Upper lobe of right lung (tissue), 1 donor: ENCODE results near the gene ATG7. TPM values are rescaled to one million over a fixed set of nuclear protein-coding genes. Genes with fewer than 3 reads are reported as not detected.

ENCODE experiments used
- ATAC-seq: fragments of 200-7000 bp; cut with Tn5 transposase; one replicate; pipeline ENCODE4 v1.9.1; 2020; ENCODE audit warnings: mild to moderate bottlenecking, moderate library complexity
- DNase-seq: peaks from one replicate; pipeline ENCODE4 v3.0.0-alpha.2; 2020
- H3K27ac ChIP-seq: fragments of 200-600 bp; one replicate; pipeline ENCODE4 v1.8.0; 2022
- H3K27me3 ChIP-seq: fragments of 200-600 bp; one replicate; pipeline ENCODE4 v1.8.0; 2022; ENCODE audit warnings: mild to moderate bottlenecking
- H3K36me3 ChIP-seq: fragments of 200-600 bp; one replicate; pipeline ENCODE4 v1.8.0; 2022
- H3K4me1 ChIP-seq: fragments of 200-600 bp; one replicate; pipeline ENCODE4 v1.8.0; 2022
- H3K4me3 ChIP-seq: fragments of 200-600 bp; one replicate; pipeline ENCODE4 v1.8.0; 2022; ENCODE audit warnings: mild to moderate bottlenecking
- H3K9me3 ChIP-seq: fragments of 200-600 bp; one replicate; pipeline ENCODE4 v1.8.0; 2022
- CTCF ChIP-seq: fragments of 200-600 bp; IDR thresholded peaks from one replicate; pipeline ENCODE4 v1.8.0; 2022; ENCODE audit warnings: antibody characterized with exemption
- intact Hi-C: fragments of 100-400 bp; cut with DNase I; formaldehyde crosslinking; loops from one replicate; pipeline ENCODE4 v1.11.0; 2022
- total RNA-seq: library from RNA; stranded (reverse); fragmentation: NEBNext Ultra II Directional; extraction: Animal tissue kit (Norgen Biotek cat#: 25700); gene quantifications from one replicate; pipeline ENCODE4 v1.2.1, GENCODE V29; 2021
- donor health status: DM: no; HTN: yes; CAD: no; lungs with severe emphysema.

Gene ATG7
- total RNA-seq, 1 donor from 2014 or later, result 49.9 TPM

GRCh38 chr3:11323813-11324212 is 51.6 kb downstream of the ATG7 start:
- no peak for TF ChIP-seq CTCF
- intact Hi-C loops, result no loop called here
- Histone ChIP-seq H3K4me1 (no peaks in the 10 kb centered on the region), H3K36me3 (peaks cover 70% of the 10 kb centered on the region), H3K27ac (no peak overlapping the region), H3K27me3 (no peaks in the 10 kb centered on the region), H3K4me3 (no peak overlapping the region), H3K9me3 (no peaks in the 10 kb centered on the region)
- DNase-seq (no peak), ATAC-seq (no peak)

- Histone ChIP-seq H3K27me3 (no peaks in the 10 kb centered on the region), H3K9me3 (no peaks in the 10 kb centered on the region), H3K36me3 (peaks cover 46% of the 10 kb centered on the region), H3K27ac (no peak overlapping the region), H3K4me1 (no peaks in the 10 kb centered on the region), H3K4me3 (no peak overlapping the region)
- intact Hi-C loops, result no loop called here
- no peak for ATAC-seq
- DNase-seq, result no peak
- no peak for TF ChIP-seq CTCF
These were observed 55.4 kb downstream of the ATG7 start for GRCh38 chr3:11327619-11328018.

- DNase-seq (no peak), ATAC-seq (no peak)
- no peaks in the 10 kb centered on the region for H3K27me3 ChIP-seq
- intact Hi-C loops, result no loop called here
- TF ChIP-seq CTCF, result no peak
- no peak overlapping the region for H3K27ac ChIP-seq
- H3K4me1 ChIP-seq, result no peaks in the 10 kb centered on the region
- H3K36me3 ChIP-seq, result peaks cover 46% of the 10 kb centered on the region
- H3K9me3 ChIP-seq, result no peaks in the 10 kb centered on the region
- H3K4me3 ChIP-seq, result no peak overlapping the region
These were observed 56.2 kb downstream of the ATG7 start for GRCh38 chr3:11328196-11328945.

- no peak for TF ChIP-seq CTCF
- peaks cover 41% of the 10 kb centered on the region for H3K36me3 ChIP-seq
These were observed 57.6 kb downstream of the ATG7 start for GRCh38 chr3:11329777-11330176.

GRCh38 chr3:11331101-11331500 is 58.9 kb downstream of the ATG7 start:
- intact Hi-C loops, result loop anchor here (10.0 kb wide), 3 partner anchors 96 to 386 kb away; partner anchors contain the start of gene HRH1
- H3K36me3 ChIP-seq, result peaks cover 35% of the 10 kb centered on the region
- H3K4me3 ChIP-seq, result no peak overlapping the region
- DNase-seq, result no peak
- no peaks in the 10 kb centered on the region for H3K27me3 ChIP-seq
- H3K9me3 ChIP-seq, result no peaks in the 10 kb centered on the region
- no peak for ATAC-seq
- no peaks in the 10 kb centered on the region for H3K4me1 ChIP-seq
- H3K27ac ChIP-seq, result no peak overlapping the region
- no peak for TF ChIP-seq CTCF

More at GRCh38 chr3:11329777-11330176, 57.6 kb downstream of the ATG7 start:
- ATAC-seq (no peak), DNase-seq (no peak)
- Histone ChIP-seq H3K9me3 (no peaks in the 10 kb centered on the region), H3K4me3 (no peak overlapping the region), H3K4me1 (no peaks in the 10 kb centered on the region), H3K27ac (no peak overlapping the region), H3K27me3 (no peaks in the 10 kb centered on the region)
- intact Hi-C loops, result loop anchor here (10.0 kb wide), 3 partner anchors 95 to 385 kb away; partner anchors contain the start of gene HRH1
